Measurements from ENCODE around the gene HDAC7. TPM values are rescaled to one million over a fixed set of nuclear protein-coding genes. Genes with fewer than 3 reads are reported as not detected.
A peak's percentile ranks its signal among the peaks of the same experiment; 100 is the strongest.

HDAC7 gene
- total RNA-seq, 8 experiments from 2014 or later: 9.8 to 43.8 (median 19.3) TPM

DNA sequence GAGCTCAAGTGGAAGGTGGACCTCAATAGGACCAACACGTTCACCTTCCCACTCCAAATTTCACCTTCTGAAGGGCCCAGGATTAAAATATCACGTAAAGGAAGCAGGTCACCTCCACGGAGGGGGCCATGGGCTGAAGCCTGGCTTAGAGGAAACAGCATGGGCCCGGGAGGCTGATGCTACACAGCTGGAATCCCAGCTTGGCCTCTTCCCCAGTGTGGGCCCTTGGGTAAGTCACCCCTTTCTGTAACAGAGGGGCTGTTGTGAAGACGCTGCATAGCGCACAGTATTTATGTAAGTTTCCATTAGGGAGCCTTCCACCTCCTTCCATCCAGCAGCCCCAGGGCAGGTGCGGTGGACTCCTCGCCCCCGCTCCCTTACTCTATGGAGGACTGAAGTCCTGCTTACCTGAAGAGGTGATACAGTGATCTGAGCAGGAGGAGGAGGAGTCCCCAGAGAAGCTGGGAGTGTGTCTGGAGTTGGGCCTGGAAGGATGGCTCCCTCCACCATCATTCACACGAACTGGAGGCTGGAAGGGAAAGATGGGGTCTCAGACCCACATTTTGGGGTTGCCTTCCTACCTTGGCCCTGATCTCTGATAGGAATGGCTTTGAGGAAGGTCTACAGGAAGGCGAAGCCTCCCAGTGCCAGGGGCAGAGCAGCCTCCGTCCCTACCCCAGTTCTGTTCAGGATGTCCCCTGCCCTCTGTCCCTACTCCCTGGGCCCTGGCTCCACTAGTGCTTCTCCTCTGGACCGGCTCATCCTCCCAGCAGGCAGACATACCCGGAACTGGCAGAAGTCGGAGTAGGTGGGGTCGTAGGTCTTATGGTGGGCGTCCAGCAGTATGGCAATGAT is 37.2 kb upstream of the HDAC7 start:
- in situ Hi-C loops (cut with MboI; ENCODE audit: low pct_unique_long_range_greater_than_20kb in 2 of 9, low sequenced_read_pairs in 9 of 9, unreplicated experiment in 9 of 9): no loop called here
- no peaks in the 10 kb centered on the region for H3K4me1 ChIP-seq (replicated peaks in 1 of 2)
- no peak overlapping the region for H3K4me3 ChIP-seq
- H3K27ac ChIP-seq: no peak overlapping the region
- WGBS, 10 experiments: 33 to 89% (median 76%) methylated on average over 1 to 7 of the region's 17 CpGs; no CpG with 5 or more reads in 3 of the 10 experiments
- ATAC-seq (replicated peaks in 6 of 8): no peak

GRCh38 chr12:47856094-47856493 is 36.4 kb upstream of the HDAC7 start:
- in situ Hi-C loops (cut with MboI; ENCODE audit: low pct_unique_long_range_greater_than_20kb in 2 of 9, low sequenced_read_pairs in 9 of 9, unreplicated experiment in 9 of 9): no loop called here
- no peak overlapping the region for H3K27ac ChIP-seq
- WGBS, 10 experiments: 75 to 100% (median 89%) methylated on average over 1 of the region's 1 CpG; no CpG with 5 or more reads in 3 of the 10 experiments
- no peak overlapping the region for H3K4me3 ChIP-seq
- no peaks in the 10 kb centered on the region for H3K4me1 ChIP-seq (replicated peaks in 1 of 2)
- no peak for ATAC-seq (replicated peaks in 6 of 8)

- Histone ChIP-seq H3K4me1 (replicated peaks in 1 of 2) (peaks cover 0 to 1% of the 10 kb centered on the region in 2 donors), H3K4me3 (no peak overlapping the region), H3K27ac (no peak overlapping the region)
- 0 to 100% (median 72%) methylated on average over 1 to 2 of the region's 2 CpGs; no CpG with 5 or more reads in 3 of the 10 experiments for WGBS, 10 experiments
- ATAC-seq (replicated peaks in 6 of 8): no peak
- in situ Hi-C loops (cut with MboI; ENCODE audit: low pct_unique_long_range_greater_than_20kb in 2 of 9, low sequenced_read_pairs in 9 of 9, unreplicated experiment in 9 of 9): no loop called here
These were observed 35.8 kb upstream of the HDAC7 start for GRCh38 chr12:47855502-47855901.

GRCh38 chr12:47854531-47854930 is 34.8 kb upstream of the HDAC7 start:
- in situ Hi-C loops (cut with MboI; ENCODE audit: low pct_unique_long_range_greater_than_20kb in 2 of 9, low sequenced_read_pairs in 9 of 9, unreplicated experiment in 9 of 9): no loop called here
- H3K27ac ChIP-seq: no peak overlapping the region
- WGBS, 10 experiments: 100% methylated on average over 2 to 4 of the region's 5 CpGs; no CpG with 5 or more reads in 7 of the 10 experiments
- H3K4me1 ChIP-seq (replicated peaks in 1 of 2): peaks cover 0 to 4% of the 10 kb centered on the region in 2 donors
- H3K4me3 ChIP-seq: no peak overlapping the region
- ATAC-seq (replicated peaks in 6 of 8): no peak

DNA sequence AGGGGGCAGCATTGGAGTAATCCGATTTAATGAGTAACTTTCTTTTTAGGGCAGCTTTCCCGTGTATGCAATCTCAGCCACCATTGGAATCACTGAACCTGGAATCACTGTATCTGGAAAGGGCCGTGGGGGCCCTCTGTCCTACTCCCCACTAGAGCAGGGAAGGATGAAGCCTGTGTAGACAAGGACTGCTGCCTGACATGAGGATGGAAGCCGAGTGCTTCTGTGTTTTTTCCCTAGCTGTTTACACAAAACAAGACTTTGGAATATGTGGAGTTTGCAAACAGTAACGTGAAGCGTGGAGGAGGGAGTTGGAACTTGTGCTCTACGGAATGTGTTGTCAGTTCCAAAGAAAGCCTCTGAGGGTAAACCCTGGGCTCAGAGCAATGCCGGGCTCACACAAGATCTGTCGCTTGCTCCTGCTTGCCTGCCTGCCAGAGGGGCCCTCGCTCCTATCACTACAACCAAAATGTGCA is 32.4 kb upstream of the HDAC7 start:
- Histone ChIP-seq H3K27ac (no peak overlapping the region), H3K4me1 (replicated peaks in 1 of 2) (peaks cover 7% of the 10 kb centered on the region in 2 donors), H3K4me3 (no peak overlapping the region)
- ATAC-seq (replicated peaks in 6 of 8): peak in 3 of 8 experiments; percentile 18 to 86 (median 26)
- WGBS, 10 experiments: 50 to 84% (median 59%) methylated on average over 1 to 8 of the region's 10 CpGs; no CpG with 5 or more reads in 2 of the 10 experiments
- in situ Hi-C loops (cut with MboI; ENCODE audit: low pct_unique_long_range_greater_than_20kb in 2 of 9, low sequenced_read_pairs in 9 of 9, unreplicated experiment in 9 of 9): no loop called here

GRCh38 chr12:47851303-47851952 is 31.7 kb upstream of the HDAC7 start:
- in situ Hi-C loops (cut with MboI; ENCODE audit: low pct_unique_long_range_greater_than_20kb in 2 of 9, low sequenced_read_pairs in 9 of 9, unreplicated experiment in 9 of 9): no loop called here
- no peak for ATAC-seq (replicated peaks in 6 of 8)
- Histone ChIP-seq H3K4me3 (no peak overlapping the region), H3K27ac (no peak overlapping the region), H3K4me1 (replicated peaks in 1 of 2) (peaks cover 7% of the 10 kb centered on the region in 2 donors)
- 80 to 100% methylated on average over 1 of the region's 3 CpGs; no CpG with 5 or more reads in 8 of the 10 experiments for WGBS, 10 experiments

- no peak overlapping the region for H3K4me3 ChIP-seq
- H3K27ac ChIP-seq: no peak overlapping the region
- peak in 3 of 8 experiments; percentile 24 to 42 (median 40) for ATAC-seq (replicated peaks in 6 of 8)
- WGBS, 10 experiments: 20 to 100% (median 62%) methylated on average over 1 to 4 of the region's 12 CpGs; no CpG with 5 or more reads in 3 of the 10 experiments
- peaks cover 7% of the 10 kb centered on the region in 2 donors for H3K4me1 ChIP-seq (replicated peaks in 1 of 2)
- in situ Hi-C loops (cut with MboI; ENCODE audit: low pct_unique_long_range_greater_than_20kb in 2 of 9, low sequenced_read_pairs in 9 of 9, unreplicated experiment in 9 of 9): no loop called here
These were observed 30.7 kb upstream of the HDAC7 start for GRCh38 chr12:47850153-47851084.

DNA sequence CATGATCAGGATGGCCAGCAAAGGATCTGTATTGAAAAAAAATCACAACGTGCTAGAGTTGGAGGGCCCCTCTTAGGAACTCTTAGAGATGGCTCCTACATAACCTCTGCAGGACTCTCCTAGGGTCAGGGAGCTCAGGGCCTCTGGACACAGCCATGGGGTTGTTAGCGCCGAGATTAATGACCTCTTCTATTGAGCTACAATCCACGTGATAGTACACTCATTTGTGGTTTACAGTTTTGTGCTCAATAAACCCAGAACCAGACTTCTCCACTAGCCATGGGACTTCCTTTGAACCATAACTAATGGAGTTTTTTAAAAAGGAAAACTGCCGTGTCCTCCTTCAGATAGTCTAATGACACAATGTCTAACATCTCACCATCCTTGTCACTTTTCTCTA is 29.6 kb upstream of the HDAC7 start:
- 0 to 88% (median 39%) methylated on average over 1 to 5 of the region's 5 CpGs; no CpG with 5 or more reads in 1 of the 10 experiments for WGBS, 10 experiments
- H3K27ac ChIP-seq: no peak overlapping the region
- H3K4me3 ChIP-seq: no peak overlapping the region
- ATAC-seq (replicated peaks in 6 of 8): no peak
- in situ Hi-C loops (cut with MboI; ENCODE audit: low pct_unique_long_range_greater_than_20kb in 2 of 9, low sequenced_read_pairs in 9 of 9, unreplicated experiment in 9 of 9): loop anchor here in 2 of 9 experiments (25.0 kb wide), 1 partner anchor 137 kb away; the partner anchor contains the start of gene RPAP3 (in 2 of the 2)
- H3K4me1 ChIP-seq (replicated peaks in 1 of 2): peaks cover 11% of the 10 kb centered on the region in 2 donors

DNA sequence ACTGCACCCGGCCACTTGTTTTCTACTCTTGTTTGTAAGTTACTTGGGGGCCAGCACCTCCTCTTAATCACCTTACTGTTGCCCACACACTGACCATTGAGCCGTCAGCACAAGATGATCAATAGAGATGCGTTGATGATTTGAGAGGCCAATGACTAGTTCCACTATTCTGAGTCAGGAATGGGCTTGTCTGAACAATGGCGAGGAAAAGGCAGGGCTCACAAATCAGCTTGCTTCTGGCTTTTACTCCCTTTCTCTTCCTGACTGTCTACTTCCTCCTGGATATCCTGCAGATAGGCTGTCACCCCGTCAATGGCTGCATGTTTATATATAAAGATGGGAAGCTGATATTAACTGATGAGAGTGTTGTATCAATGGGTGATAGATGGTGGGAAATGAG is 29.1 kb upstream of the HDAC7 start:
- Histone ChIP-seq H3K4me3 (no peak overlapping the region), H3K27ac (no peak overlapping the region), H3K4me1 (replicated peaks in 1 of 2) (peaks cover 11% of the 10 kb centered on the region in 2 donors)
- no peak for ATAC-seq (replicated peaks in 6 of 8)
- in situ Hi-C loops (cut with MboI; ENCODE audit: low pct_unique_long_range_greater_than_20kb in 2 of 9, low sequenced_read_pairs in 9 of 9, unreplicated experiment in 9 of 9): loop anchor here in 2 of 9 experiments (25.0 kb wide), 1 partner anchor 137 kb away; the partner anchor contains the start of gene RPAP3 (in 2 of the 2)
- WGBS, 10 experiments: 72 to 96% (median 80%) methylated on average over 1 to 3 of the region's 5 CpGs; no CpG with 5 or more reads in 5 of the 10 experiments

- H3K27ac ChIP-seq: no peak overlapping the region
- no peak for ATAC-seq (replicated peaks in 6 of 8)
- H3K4me3 ChIP-seq: no peak overlapping the region
- WGBS, 10 experiments: 70 to 100% (median 85%) methylated on average over 1 to 8 of the region's 14 CpGs; no CpG with 5 or more reads in 4 of the 10 experiments
- H3K4me1 ChIP-seq (replicated peaks in 1 of 2): peaks cover 11% of the 10 kb centered on the region in 2 donors
- in situ Hi-C loops (cut with MboI; ENCODE audit: low pct_unique_long_range_greater_than_20kb in 2 of 9, low sequenced_read_pairs in 9 of 9, unreplicated experiment in 9 of 9): loop anchor here in 2 of 9 experiments (25.0 kb wide), 1 partner anchor 134 kb away; the partner anchor contains the start of gene RPAP3 (in 2 of the 2)
These were observed 26.7 kb upstream of the HDAC7 start for GRCh38 chr12:47846294-47846996.

DNA sequence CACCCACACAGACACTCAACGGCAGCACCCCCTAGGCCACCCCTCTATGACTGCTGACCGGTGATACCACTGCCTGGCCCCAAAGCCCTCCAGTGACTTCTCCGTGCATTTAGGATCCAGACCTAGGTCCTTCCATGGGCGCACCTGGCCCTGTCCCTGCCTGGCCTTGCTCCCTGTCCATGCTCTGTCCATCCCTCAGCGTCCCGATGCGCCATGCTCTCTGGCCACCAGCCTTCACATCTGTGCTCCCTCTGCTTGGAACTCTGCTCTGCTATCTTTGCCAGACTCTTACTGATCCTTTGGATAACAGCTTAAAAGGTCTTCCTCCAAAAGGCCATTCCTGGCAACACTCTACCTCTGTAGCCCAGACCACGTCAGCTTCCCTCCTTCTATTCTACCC is 25.4 kb upstream of the HDAC7 start:
- 72 to 100% (median 100%) methylated on average over 1 to 5 of the region's 8 CpGs; no CpG with 5 or more reads in 3 of the 10 experiments for WGBS, 10 experiments
- ATAC-seq (replicated peaks in 6 of 8): no peak
- no peak overlapping the region for H3K4me3 ChIP-seq
- in situ Hi-C loops (cut with MboI; ENCODE audit: low pct_unique_long_range_greater_than_20kb in 2 of 9, low sequenced_read_pairs in 9 of 9, unreplicated experiment in 9 of 9): loop anchor here in 2 of 9 experiments (25.0 kb wide), 1 partner anchor 133 kb away; the partner anchor contains the start of gene RPAP3 (in 2 of the 2)
- no peak overlapping the region for H3K27ac ChIP-seq
- H3K4me1 ChIP-seq (replicated peaks in 1 of 2): peaks cover 7 to 11% of the 10 kb centered on the region in 2 donors

All from motor neuron (in vitro differentiated cells).